H1 (cell line): ENCODE measurements around the gene YBX3. TPM values are rescaled to one million over a fixed set of nuclear protein-coding genes. Genes with fewer than 3 reads are reported as not detected.

Experiments
- CTCF ChIA-PET: fragments of 300-600 bp; sonication (Branson Sonifier 250); formaldehyde crosslinking; loops from one replicate; lab custom pipeline; 2021; ENCODE audit not compliant: partially characterized antibody; lab: Charles Lee
- POLR2A ChIA-PET: fragments of 300-600 bp; sonication (Branson Sonifier 250); formaldehyde crosslinking; loops from one replicate; lab custom pipeline; 2021; ENCODE audit warnings: inconsistent platforms; ENCODE audit not compliant: partially characterized antibody; lab: Charles Lee
- DNase-seq, 2 experiments: peaks; one replicate each; pipeline versions ENCODE4 v3.0.0 to v3.0.0-alpha.2; 2010 to 2022; ENCODE audit warnings: low spot score in 2 of 2, low read depth in 1 of 2, mixed read lengths in 1 of 2
- FAIRE-seq: peaks from 2 replicates; lab custom pipeline; 2011; peaks lifted over from hg19 to GRCh38; lab: Jason Lieb, UNC
- H2AFZ ChIP-seq: 2 replicates; pipeline ENCODE4 v1.8.1; 2012; ENCODE audit warnings: low read length, inconsistent platforms
- H2AK5ac ChIP-seq: 2 replicates; pipeline ENCODE4 v1.6.1; 2013; ENCODE audit warnings: low read depth, low read length
- H2BK120ac ChIP-seq: replicated peaks from 2 replicates; pipeline ENCODE3; 2013; ENCODE audit warnings: low read depth, low read length, inconsistent platforms
- H2BK12ac ChIP-seq: 2 replicates; pipeline ENCODE4 v1.6.1; 2013; ENCODE audit warnings: low read depth, low read length
- H2BK15ac ChIP-seq: 2 replicates; pipeline ENCODE4 v1.6.1; 2013; ENCODE audit warnings: low read length
- H2BK20ac ChIP-seq: 2 replicates; pipeline ENCODE4 v1.6.1; 2013; ENCODE audit warnings: low read length
- H2BK5ac ChIP-seq: 2 replicates; pipeline ENCODE4 v1.6.1; 2013; ENCODE audit warnings: low read depth, low read length
- H3K14ac ChIP-seq: 2 replicates; pipeline ENCODE4 v1.6.1; 2013; ENCODE audit warnings: inconsistent platforms; ENCODE audit not compliant: insufficient read length
- H3K18ac ChIP-seq: 2 replicates; pipeline ENCODE4 v1.6.1; 2013; ENCODE audit warnings: low read length; ENCODE audit errors: extremely low read depth
- H3K23ac ChIP-seq: 2 replicates; pipeline ENCODE4 v1.6.1; 2013; ENCODE audit warnings: inconsistent platforms; ENCODE audit not compliant: insufficient read length
- H3K23me2 ChIP-seq: 2 replicates; pipeline ENCODE4 v1.6.1; 2013; ENCODE audit warnings: low read depth, low read length
- H3K27ac ChIP-seq: 2 replicates; pipeline ENCODE4 v1.6.1; 2011; ENCODE audit warnings: low read depth, low read length, inconsistent platforms
- H3K27me3 ChIP-seq, 4 experiments: replicated peaks in 1 of 4; 1 replicate in 1 of 4; 2 replicates in 3 of 4; pipeline versions ENCODE4 v1.6.1 to v1.8.1; 2011 to 2013; ENCODE audit warnings: low read length in 3 of 4, mild to moderate bottlenecking in 3 of 4, inconsistent platforms in 2 of 4, mixed read lengths in 2 of 4, moderate library complexity in 1 of 4; ENCODE audit not compliant: control insufficient read depth in 3 of 4, insufficient read depth in 3 of 4; ENCODE audit errors: extremely low read depth in 1 of 4
- H3K36me3 ChIP-seq, 4 experiments: 2 replicates each; pipeline versions ENCODE4 v1.6.1 to v1.8.1; 2011 to 2013; ENCODE audit warnings: mild to moderate bottlenecking in 4 of 4, low read length in 3 of 4, moderate library complexity in 2 of 4, control low read depth in 1 of 4, inconsistent platforms in 1 of 4; ENCODE audit not compliant: insufficient read depth in 4 of 4, control insufficient read depth in 2 of 4
- H3K4ac ChIP-seq: replicated peaks from 2 replicates; pipeline ENCODE3; 2013; ENCODE audit warnings: low read length, low read depth, mixed read lengths, inconsistent platforms; ENCODE audit not compliant: insufficient read length
- H3K4me1 ChIP-seq, 4 experiments: replicated peaks in 1 of 4; 1 replicate in 1 of 4; 2 replicates in 3 of 4; pipeline versions ENCODE4 v1.6.1 to v1.8.1; 2011 to 2013; ENCODE audit warnings: low read length in 3 of 4, inconsistent platforms in 2 of 4, mixed read lengths in 1 of 4; ENCODE audit not compliant: insufficient read depth in 4 of 4, control insufficient read depth in 3 of 4
- H3K4me2 ChIP-seq, 2 experiments: 2 replicates each; pipeline versions ENCODE4 v1.6.1 to v1.8.1; 2011 to 2013; ENCODE audit warnings: low read depth in 2 of 2, low read length in 2 of 2, control low read depth in 1 of 2, inconsistent platforms in 1 of 2, mild to moderate bottlenecking in 1 of 2; ENCODE audit not compliant: insufficient read depth in 1 of 2
- H3K4me3 ChIP-seq, 4 experiments: fragments of 200-600, 300-600 bp in 1 of 4; sonication (generic), shearing (Covaris generic), sonication (Bioruptor Twin) in 1 of 4; 2 replicates each; pipeline versions ENCODE4 v1.5.1 to v1.8.1; 2011 to 2016; ENCODE audit warnings: low read length in 4 of 4, low read depth in 3 of 4, control low read depth in 2 of 4, inconsistent platforms in 2 of 4, mild to moderate bottlenecking in 2 of 4, mixed read lengths in 1 of 4, moderate library complexity in 1 of 4; ENCODE audit not compliant: insufficient read depth in 2 of 4; ENCODE audit errors: extremely low read depth in 1 of 4
- H3K56ac ChIP-seq: replicated peaks from 2 replicates; pipeline ENCODE3; 2013; ENCODE audit warnings: low read depth, mild to moderate bottlenecking, mixed read lengths, low read length, inconsistent platforms; ENCODE audit not compliant: insufficient read length
- H3K79me1 ChIP-seq: 2 replicates; pipeline ENCODE4 v1.6.1; 2013; ENCODE audit warnings: low read depth, low read length, control low read depth
- H3K79me2 ChIP-seq, 2 experiments: 2 replicates each; pipeline versions ENCODE4 v1.6.1 to v1.8.1; 2012 to 2013; ENCODE audit warnings: low read length in 2 of 2, mild to moderate bottlenecking in 2 of 2, inconsistent platforms in 1 of 2; ENCODE audit not compliant: insufficient read depth in 2 of 2, control insufficient read depth in 1 of 2
- H3K9ac ChIP-seq, 4 experiments: replicated peaks in 1 of 4; 1 replicate in 1 of 4; 2 replicates in 3 of 4; pipeline versions ENCODE4 v1.6.1 to v1.8.1; 2011 to 2013; ENCODE audit warnings: low read depth in 3 of 4, low read length in 3 of 4, control low read depth in 2 of 4, mild to moderate bottlenecking in 2 of 4, moderate library complexity in 2 of 4, inconsistent platforms in 1 of 4; ENCODE audit errors: extremely low read depth in 1 of 4
- H3K9me3 ChIP-seq, 2 experiments: 2 replicates each; pipeline versions ENCODE4 v1.6.1 to v1.8.1; 2012 to 2013; ENCODE audit warnings: mild to moderate bottlenecking in 2 of 2, moderate library complexity in 2 of 2, control low read depth in 1 of 2, inconsistent platforms in 1 of 2, low read depth in 1 of 2, low read length in 1 of 2, mixed read lengths in 1 of 2; ENCODE audit not compliant: insufficient read depth in 2 of 2
- H4K20me1 ChIP-seq, 2 experiments: replicated peaks in 1 of 2; 2 replicates each; pipeline versions ENCODE3 to v1.8.1; 2011 to 2013; ENCODE audit warnings: inconsistent platforms in 2 of 2, low read length in 2 of 2, mild to moderate bottlenecking in 1 of 2; ENCODE audit not compliant: insufficient read depth in 2 of 2, control insufficient read depth in 1 of 2
- H4K5ac ChIP-seq: 2 replicates; pipeline ENCODE4 v1.6.1; 2013; ENCODE audit warnings: low read length, low read depth, mixed read lengths, inconsistent platforms; ENCODE audit not compliant: insufficient read length
- H4K8ac ChIP-seq: 2 replicates; pipeline ENCODE4 v1.8.0; 2013; ENCODE audit warnings: mild to moderate bottlenecking, moderate library complexity, low read length, inconsistent platforms; ENCODE audit not compliant: insufficient read depth; ENCODE audit errors: extremely low read depth
- H4K91ac ChIP-seq: replicated peaks from 2 replicates; pipeline ENCODE3; 2013; ENCODE audit warnings: low read length, mixed read lengths, inconsistent platforms; ENCODE audit not compliant: insufficient read length
- ATF2 ChIP-seq: IDR thresholded peaks from 2 replicates; pipeline ENCODE4 v1.6.1; 2012; ENCODE audit warnings: low read length, inconsistent platforms
- ATF3 ChIP-seq: IDR thresholded peaks from 2 replicates; pipeline ENCODE4 v1.6.1; 2011; ENCODE audit warnings: low read depth, mild to moderate bottlenecking, low read length; ENCODE audit not compliant: insufficient read depth
- CTBP2 ChIP-seq: IDR thresholded peaks from 2 replicates; pipeline ENCODE4 v1.7.0; 2011; ENCODE audit warnings: borderline replicate concordance, mild to moderate bottlenecking, moderate library complexity, mixed read lengths, low read length; ENCODE audit not compliant: insufficient read depth, insufficient read length
- EGR1 ChIP-seq: IDR thresholded peaks from 2 replicates; pipeline ENCODE4 v1.6.1; 2011; ENCODE audit warnings: low read depth, low read length, borderline replicate concordance
- GABPA ChIP-seq: IDR thresholded peaks from 2 replicates; pipeline ENCODE4 v1.6.1; 2011; ENCODE audit warnings: mild to moderate bottlenecking, low read length, moderate library complexity, borderline replicate concordance; ENCODE audit not compliant: insufficient read depth
- JUN ChIP-seq: IDR thresholded peaks from 2 replicates; pipeline ENCODE4 v1.6.1; 2011; ENCODE audit warnings: low read depth, mild to moderate bottlenecking, improper control_type of control experiment, low read length
- POLR2AphosphoS5 ChIP-seq: IDR thresholded peaks from 2 replicates; pipeline ENCODE4 v1.6.1; 2011; ENCODE audit warnings: low read depth, low read length
- RFX5 ChIP-seq: IDR thresholded peaks from 2 replicates; pipeline ENCODE4 v1.6.1; 2011; ENCODE audit warnings: low read depth, low read length, improper control_type of control experiment, borderline replicate concordance
- RXRA ChIP-seq: IDR thresholded peaks from 2 replicates; pipeline ENCODE4 v1.6.1; 2011; ENCODE audit warnings: low read depth, mild to moderate bottlenecking, low read length, moderate library complexity; ENCODE audit not compliant: insufficient read depth
- SIRT6 ChIP-seq: IDR thresholded peaks from one replicate; pipeline ENCODE4 v1.7.1; 2012; ENCODE audit warnings: low read length, inconsistent platforms
- SP2 ChIP-seq: IDR thresholded peaks from 2 replicates; pipeline ENCODE4 v1.6.1; 2012; ENCODE audit warnings: mild to moderate bottlenecking, low read length, inconsistent platforms
- ZNF274 ChIP-seq: IDR thresholded peaks from 2 replicates; pipeline ENCODE4 v1.7.0; 2012; ENCODE audit warnings: low read length, borderline replicate concordance; ENCODE audit errors: extremely low read depth
- polyA plus RNA-seq, 7 experiments: library from polyadenylated mRNA; depleted of rRNA in 3 of 7; stranded (reverse) in 5 of 7; unstranded in 2 of 7; fragments of >200 nt in 5 of 7; fragments of 200-250 nt in 2 of 7; gene quantifications; 1 replicate in 5 of 7; 2 replicates in 1 of 7; 4 replicates in 1 of 7; pipeline versions ENCODE4 v1.2.1 to v1.2.3, GENCODE V29; 2011 to 2013; ENCODE audit warnings: missing spikeins in 2 of 7, mixed read lengths in 2 of 7
- total RNA-seq: library from RNA; stranded (reverse); fragmentation: NEBNext Ultra II Directional; extraction: Animal tissue kit (Norgen Biotek cat#: 25700); gene quantifications from 2 replicates; pipeline ENCODE4 v1.2.1, GENCODE V29; 2021

Gene YBX3
- total and polyA plus RNA-seq, 2 of the 8 experiments (the other 6 are each of a cell fraction or from before 2014, with no cell fraction given): 83.1 to 480 TPM

- Histone ChIP-seq H4K5ac (no peak overlapping the region), H3K56ac (no peak overlapping the region), H3K4me2 (no peak overlapping the region), H2AFZ (no peak overlapping the region), H3K27me3 (no peaks in the 10 kb centered on the region), H3K14ac (no peak overlapping the region), H4K91ac (no peak overlapping the region), H2BK15ac (no peak overlapping the region), H3K79me2 (no peaks in the 10 kb centered on the region), H3K18ac (no peak overlapping the region), H3K23ac (no peak overlapping the region), H4K8ac (no peak overlapping the region), H2BK12ac (no peak overlapping the region), H3K79me1 (no peaks in the 10 kb centered on the region), H2BK20ac (no peak overlapping the region), H2BK5ac (no peak overlapping the region), H2BK120ac (no peak overlapping the region), H3K36me3 (no peaks in the 10 kb centered on the region), H4K20me1 (no peaks in the 10 kb centered on the region), H3K9me3 (peaks cover 5 to 16% of the 10 kb centered on the region in 2 experiments), H2AK5ac (no peak overlapping the region), H3K23me2 (no peaks in the 10 kb centered on the region), H3K4ac (no peak overlapping the region), H3K4me1 (no peaks in the 10 kb centered on the region), H3K4me3 (no peak overlapping the region), H3K9ac (no peak overlapping the region), H3K27ac (no peak overlapping the region)
- POLR2A ChIA-PET: no interaction called here
- DNase-seq (no peak), FAIRE-seq (no peak)
- CTCF ChIA-PET: no interaction called here
- TF ChIP-seq RFX5: no peak
- no peak for TF ChIP-seq ATF3
- no peak for TF ChIP-seq POLR2AphosphoS5
- no peak for TF ChIP-seq SP2
- no peak for TF ChIP-seq ATF2
- no peak for TF ChIP-seq CTBP2
- no peak for TF ChIP-seq JUN
- no peak for TF ChIP-seq GABPA
- TF ChIP-seq SIRT6: no peak
- TF ChIP-seq RXRA: no peak
- TF ChIP-seq ZNF274: no peak
- no peak for TF ChIP-seq EGR1
Measured at GRCh38 chr12:10654003-10654402, 69.1 kb downstream of the YBX3 start.
